Right cardiac atrium (tissue), 5 donors: ENCODE data around the gene ANKS1A. TPM values are rescaled to one million over a fixed set of nuclear protein-coding genes. Genes with fewer than 3 reads are reported as not detected.
"Not testable (repeated sequence)": the region's sequence is repeated elsewhere in the genome, so short reads cannot be mapped to it uniquely, and the experiment has no call there.

ENCODE experiments used
- ATAC-seq, 2 donors: fragments of 200-7000 bp; cut with Tn5 transposase; one replicate each; pipeline versions ENCODE4 v1.8.0 to v1.9.1; 2020; ENCODE audit warnings: moderate library complexity in 2 of 2, mild to moderate bottlenecking in 1 of 2
- DNase-seq, 3 donors: peaks; one replicate each; pipeline ENCODE4 v3.0.0-alpha.2; 2020
- H3K27ac ChIP-seq: one replicate; pipeline ENCODE4 v1.5.1; 2013; ENCODE audit warnings: mild to moderate bottlenecking, low read length, control low read depth, moderate library complexity
- H3K27me3 ChIP-seq: one replicate; pipeline ENCODE4 v1.6.1; 2013; ENCODE audit not compliant: control insufficient read depth, insufficient read depth
- H3K4me1 ChIP-seq: one replicate; pipeline ENCODE4 v1.6.1; 2013; ENCODE audit warnings: low read length; ENCODE audit not compliant: control insufficient read depth, insufficient read depth
- H3K4me3 ChIP-seq: one replicate; pipeline ENCODE4 v1.5.1; 2013; ENCODE audit warnings: low read length, control low read depth
- H3K9me3 ChIP-seq: one replicate; pipeline ENCODE4 v1.6.1; 2013; ENCODE audit warnings: low read length; ENCODE audit not compliant: control insufficient read depth
- WGBS: extraction: QIAGEN DNeasy Blood & Tissue Kit; methylation state at CpG from one replicate; pipeline ENCODE4 v1.1.7; 2013; 5-methylcytosine and 5-hydroxymethylcytosine counted together
- intact Hi-C, 4 donors: fragments of 100-400 bp; cut with DNase I; formaldehyde crosslinking; loops; one replicate each; pipeline versions ENCODE4 v1.11.0 to v1.14.0; 2022 to 2023
- polyA plus RNA-seq: library from polyadenylated mRNA; stranded (reverse); fragments of 200-250 nt; gene quantifications from one replicate; pipeline ENCODE4 v1.2.3, GENCODE V29; 2013
- total RNA-seq, 4 donors: library from RNA; stranded (reverse); fragmentation: NEBNext Ultra II Directional; extraction: Animal tissue kit (Norgen Biotek cat#: 25700); gene quantifications; one replicate each; pipeline ENCODE4 v1.2.1, GENCODE V29; 2021
- donor health status: healthy with polysubstance abuse.
- donor health status: DM: no; HTN: yes; CAD: no.
- donor health status: DM: no; HTN: no; CAD: no.
- donor health status: DM: no; HTN: yes; CAD: no; lungs with severe emphysema.
- donor health status: DM: yes; HTN: yes; CAD: no.

The ANKS1A gene
- total and polyA plus RNA-seq, 5 donors: 11.5 to 28.5 (median 27.1) TPM

DNA sequence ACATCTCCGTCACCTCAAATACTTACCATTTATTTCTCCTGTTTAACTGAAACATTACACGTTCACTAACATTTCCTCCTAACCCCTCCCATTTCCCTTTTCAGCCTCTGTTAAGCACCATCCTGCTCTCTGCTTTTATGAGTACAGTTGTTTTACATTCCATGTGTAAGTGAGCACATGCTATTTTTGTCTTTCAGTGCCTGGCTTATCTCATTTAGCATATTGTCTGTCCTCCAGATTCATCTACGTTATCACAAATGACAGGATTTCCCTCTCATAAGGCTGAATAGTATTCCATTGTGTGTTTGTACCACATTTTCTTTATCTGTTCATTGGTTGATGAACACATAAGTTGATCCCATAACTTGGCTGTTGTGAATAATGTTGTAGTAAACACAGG lies 23.9 kb upstream of the ANKS1A start:
- H3K27ac ChIP-seq: no peak overlapping the region
- 31% methylated on average over 3 of the region's 3 CpGs for WGBS
- DNase-seq (no peak), ATAC-seq (peak; percentile 82)
- no peaks in the 10 kb centered on the region for H3K27me3 ChIP-seq
- no peak overlapping the region for H3K4me3 ChIP-seq
- H3K9me3 ChIP-seq: no peaks in the 10 kb centered on the region
- no peaks in the 10 kb centered on the region for H3K4me1 ChIP-seq
- intact Hi-C loops: no loop called here

DNA sequence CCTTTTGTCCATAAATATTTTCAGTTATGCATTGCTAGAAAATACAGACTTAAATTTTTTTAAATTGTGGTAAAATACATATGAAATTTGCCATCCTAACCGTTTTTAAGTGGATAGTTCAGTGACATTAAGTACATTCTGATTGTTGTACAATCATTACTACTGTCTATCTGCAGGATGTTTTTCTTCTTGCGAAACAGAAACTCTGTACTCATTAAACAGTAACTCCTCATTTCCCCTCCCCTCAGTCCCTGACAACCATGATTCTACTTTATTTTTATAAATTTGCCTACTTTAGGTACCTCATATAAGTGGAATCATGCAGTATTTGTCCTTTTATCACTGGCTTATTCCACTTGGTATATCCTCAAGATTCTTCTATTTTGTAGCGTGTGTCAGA lies 22.5 kb upstream of the ANKS1A start:
- WGBS: 72% methylated on average over 3 of the region's 3 CpGs
- H3K9me3 ChIP-seq: no peaks in the 10 kb centered on the region
- no peak overlapping the region for H3K27ac ChIP-seq
- H3K4me3 ChIP-seq: no peak overlapping the region
- H3K4me1 ChIP-seq: no peaks in the 10 kb centered on the region
- intact Hi-C loops: no loop called here
- H3K27me3 ChIP-seq: no peaks in the 10 kb centered on the region
- no peak for ATAC-seq
- DNase-seq: no peak

DNA sequence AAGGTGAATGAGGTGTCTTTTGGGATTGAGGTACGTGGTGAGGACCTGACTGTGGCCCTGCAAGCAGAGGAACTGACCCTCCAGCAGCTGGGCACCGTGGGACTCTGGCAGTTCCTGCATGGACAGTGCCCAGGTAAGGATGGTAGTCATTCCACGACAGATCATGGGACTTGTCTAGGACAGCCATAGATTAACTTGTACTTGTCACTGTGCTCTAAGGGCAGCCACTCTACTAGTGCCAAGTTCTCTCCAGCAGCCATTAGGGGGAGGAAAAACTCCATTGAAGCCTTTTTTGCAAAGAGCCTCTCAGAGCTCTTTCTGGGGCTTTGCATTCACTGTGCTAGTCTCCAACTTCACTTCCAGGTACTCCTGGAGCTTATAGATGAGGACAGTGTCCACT lies 21.6 kb upstream of the ANKS1A start:
- Histone ChIP-seq H3K4me1 (no peaks in the 10 kb centered on the region), H3K27ac (peak overlapping the region; percentile 85), H3K27me3 (no peaks in the 10 kb centered on the region), H3K4me3 (no peak overlapping the region), H3K9me3 (no peaks in the 10 kb centered on the region)
- no peak for DNase-seq
- peak; percentile 22 to 51 for ATAC-seq
- 75% methylated on average over 3 of the region's 3 CpGs for WGBS
- intact Hi-C loops: no loop called here

DNA sequence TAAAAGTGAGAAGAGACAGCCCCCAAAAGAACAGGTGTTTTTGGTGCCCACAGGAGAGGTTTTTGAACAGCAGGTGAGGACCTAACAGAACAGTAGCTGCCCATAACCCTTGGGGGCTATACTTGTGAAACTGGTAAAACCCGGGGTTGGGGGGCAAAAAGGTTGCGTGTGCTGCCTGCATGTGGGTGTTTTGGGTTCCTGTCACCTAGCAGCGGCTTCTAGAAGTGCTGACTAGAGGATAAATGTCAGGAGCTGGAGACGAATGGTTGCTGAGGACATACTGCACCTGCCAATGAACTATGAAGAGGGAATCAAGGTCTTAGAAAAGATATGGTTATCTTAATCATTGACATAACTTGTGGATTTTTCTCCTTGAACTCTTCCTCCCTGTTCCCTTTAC lies 17.2 kb upstream of the ANKS1A start:
- intact Hi-C loops: no loop called here
- Histone ChIP-seq H3K27ac (no peak overlapping the region), H3K4me1 (no peaks in the 10 kb centered on the region), H3K27me3 (no peaks in the 10 kb centered on the region), H3K4me3 (no peak overlapping the region), H3K9me3 (no peaks in the 10 kb centered on the region)
- DNase-seq (no peak), ATAC-seq (no peak)
- WGBS: 89% methylated on average over 4 of the region's 4 CpGs

DNA sequence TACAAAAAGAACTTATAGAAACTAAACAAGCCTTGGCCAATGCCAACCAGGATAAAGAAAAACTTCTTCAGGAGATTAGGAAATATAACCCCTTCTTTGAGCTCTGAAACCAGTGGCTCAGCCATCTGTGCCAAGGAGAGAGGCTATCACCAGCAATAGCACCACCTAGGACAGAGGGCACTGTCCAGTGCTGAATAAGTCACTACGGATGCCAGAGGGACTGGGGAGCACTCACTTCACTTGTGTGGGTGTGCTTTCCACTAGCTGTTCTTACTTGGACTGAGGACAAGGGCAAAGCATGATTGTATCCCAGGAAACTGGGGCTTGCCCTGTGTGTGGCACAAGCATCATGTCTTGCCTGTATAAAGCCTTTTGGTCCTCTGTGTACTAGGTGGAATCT lies 16.7 kb upstream of the ANKS1A start:
- Histone ChIP-seq H3K27ac (no peak overlapping the region), H3K4me1 (no peaks in the 10 kb centered on the region), H3K4me3 (no peak overlapping the region), H3K9me3 (no peaks in the 10 kb centered on the region), H3K27me3 (no peaks in the 10 kb centered on the region)
- DNase-seq (no peak), ATAC-seq (no peak)
- intact Hi-C loops: no loop called here
- 55% methylated on average over 1 of the region's 1 CpG for WGBS

DNA sequence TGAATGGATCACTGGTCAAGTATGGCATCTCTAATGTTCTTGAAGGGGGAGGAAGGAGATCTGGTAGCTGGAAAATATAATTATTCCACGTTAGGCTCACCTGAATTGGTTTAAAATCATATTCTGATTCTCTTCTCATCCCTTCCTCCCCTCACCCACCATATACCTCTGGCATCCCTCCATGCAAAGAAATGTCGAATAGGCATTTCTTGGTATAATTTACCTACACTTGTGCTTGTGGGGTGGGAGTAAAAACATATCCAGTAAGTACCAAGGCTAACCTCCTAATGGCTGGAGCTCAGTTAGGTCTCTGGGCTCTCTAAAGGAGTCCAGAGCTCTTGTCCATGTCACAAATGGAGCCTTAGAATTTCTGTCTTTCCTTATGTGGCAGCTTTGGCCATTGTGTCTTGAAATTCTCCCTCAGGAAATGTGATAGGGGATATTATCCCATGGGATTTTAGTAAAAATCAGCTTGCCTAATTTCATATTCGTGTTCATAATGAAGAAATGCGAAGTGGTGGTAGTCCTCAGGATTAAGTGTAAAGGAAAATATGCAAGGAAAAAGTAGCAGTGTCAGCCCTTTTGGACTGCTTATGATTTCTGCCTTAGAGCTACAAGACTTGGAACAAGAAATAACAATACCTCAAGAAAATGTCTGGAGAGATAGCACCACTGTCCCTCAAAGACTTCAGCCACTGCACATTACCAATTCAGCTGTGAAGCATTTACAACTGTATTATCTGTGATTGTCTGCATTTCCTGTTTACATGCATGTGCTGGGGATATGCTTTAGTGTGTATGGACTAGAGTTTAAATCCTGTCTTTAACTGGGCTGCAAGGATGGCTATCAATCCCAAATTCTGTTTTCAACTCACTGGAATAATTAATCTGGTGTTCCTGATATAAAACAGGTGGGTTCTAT lies 13.5 kb upstream of the ANKS1A start:
- no peaks in the 10 kb centered on the region for H3K9me3 ChIP-seq
- 85% methylated on average over 4 of the region's 4 CpGs for WGBS
- intact Hi-C loops: no loop called here
- H3K4me3 ChIP-seq: no peak overlapping the region
- ATAC-seq: no peak
- no peak for DNase-seq
- no peak overlapping the region for H3K27ac ChIP-seq
- no peaks in the 10 kb centered on the region for H3K4me1 ChIP-seq
- H3K27me3 ChIP-seq: no peaks in the 10 kb centered on the region

DNA sequence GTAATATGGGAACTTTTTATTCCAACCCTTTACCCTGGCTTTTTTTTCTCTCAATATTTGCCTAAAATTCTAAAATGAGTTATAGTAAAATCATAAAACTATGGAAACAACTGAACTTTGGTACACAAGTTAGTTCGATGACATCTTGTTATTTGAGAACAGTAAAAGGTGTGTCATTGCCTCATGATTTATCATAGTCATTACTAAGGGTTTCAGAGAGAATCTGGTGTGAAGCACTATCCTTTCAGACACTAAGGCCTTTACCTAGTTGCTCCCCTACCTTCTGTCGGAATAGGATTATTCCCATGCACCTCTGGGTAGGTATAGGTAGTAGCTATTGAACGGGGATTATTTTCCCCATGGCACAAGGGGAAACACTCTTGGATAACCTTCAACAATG lies 12.6 kb upstream of the ANKS1A start:
- Histone ChIP-seq H3K27me3 (no peaks in the 10 kb centered on the region), H3K27ac (no peak overlapping the region), H3K9me3 (no peaks in the 10 kb centered on the region), H3K4me1 (no peaks in the 10 kb centered on the region), H3K4me3 (no peak overlapping the region)
- no peak for ATAC-seq
- DNase-seq: no peak
- intact Hi-C loops: no loop called here
- 93% methylated on average over 3 of the region's 3 CpGs for WGBS

DNA sequence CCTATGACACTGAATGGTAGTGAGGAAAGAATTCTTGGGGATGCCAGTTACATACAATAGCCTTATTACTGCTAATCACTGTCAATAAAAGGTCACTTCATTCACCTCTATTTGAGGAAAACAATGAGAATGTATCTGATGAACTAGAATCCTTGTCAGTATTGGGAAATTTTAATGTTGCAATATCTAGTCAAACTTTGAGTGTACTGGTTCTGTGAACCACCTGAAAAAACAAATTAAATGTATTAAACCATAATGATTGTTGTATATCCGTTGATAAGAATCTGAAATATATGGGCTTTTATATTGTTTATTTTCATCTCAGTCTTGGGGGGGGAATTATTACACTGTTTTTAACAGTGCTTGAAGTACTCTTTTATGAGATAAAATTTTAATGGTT lies 11.8 kb upstream of the ANKS1A start:
- DNase-seq (no peak), ATAC-seq (no peak)
- WGBS: 88% methylated on average over 1 of the region's 1 CpG
- intact Hi-C loops: no loop called here
- no peaks in the 10 kb centered on the region for H3K9me3 ChIP-seq
- H3K27ac ChIP-seq: no peak overlapping the region
- no peaks in the 10 kb centered on the region for H3K4me1 ChIP-seq
- no peak overlapping the region for H3K4me3 ChIP-seq
- no peaks in the 10 kb centered on the region for H3K27me3 ChIP-seq

DNA sequence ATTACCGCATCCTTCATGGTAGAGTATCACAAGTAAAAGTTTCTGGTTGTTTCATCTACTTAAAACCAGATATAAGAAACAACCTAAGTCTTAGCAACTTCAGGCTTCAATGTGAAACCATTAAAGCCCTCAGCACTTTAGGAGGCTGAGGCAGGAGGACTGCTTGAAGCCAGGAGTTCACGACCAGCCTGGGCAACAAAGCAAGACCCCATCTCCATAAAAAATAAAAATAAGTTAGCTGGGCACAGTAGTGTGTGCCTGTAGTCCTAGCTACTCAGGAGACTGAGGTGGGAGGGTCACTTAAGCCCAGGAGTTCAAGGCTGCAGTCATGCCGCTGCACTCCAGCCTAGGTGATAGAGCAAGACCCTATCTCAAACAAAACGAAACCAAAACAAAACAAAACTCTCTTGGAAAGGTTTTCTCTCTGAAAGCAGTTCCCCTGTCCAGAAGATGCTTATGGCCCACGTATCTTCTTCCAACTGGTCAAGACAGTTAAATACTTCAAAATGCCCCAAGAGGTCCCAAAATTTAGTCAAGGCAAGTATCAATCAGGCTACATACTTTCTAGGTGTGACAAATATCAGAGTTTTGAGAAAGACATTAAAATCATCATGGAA lies 11.1 kb upstream of the ANKS1A start:
- 90% methylated on average over 5 of the region's 5 CpGs for WGBS
- ATAC-seq (no peak), DNase-seq (no peak)
- Histone ChIP-seq H3K27ac (no peak overlapping the region), H3K4me3 (no peak overlapping the region), H3K27me3 (no peaks in the 10 kb centered on the region), H3K9me3 (no peaks in the 10 kb centered on the region), H3K4me1 (no peaks in the 10 kb centered on the region)
- intact Hi-C loops: no loop called here

DNA sequence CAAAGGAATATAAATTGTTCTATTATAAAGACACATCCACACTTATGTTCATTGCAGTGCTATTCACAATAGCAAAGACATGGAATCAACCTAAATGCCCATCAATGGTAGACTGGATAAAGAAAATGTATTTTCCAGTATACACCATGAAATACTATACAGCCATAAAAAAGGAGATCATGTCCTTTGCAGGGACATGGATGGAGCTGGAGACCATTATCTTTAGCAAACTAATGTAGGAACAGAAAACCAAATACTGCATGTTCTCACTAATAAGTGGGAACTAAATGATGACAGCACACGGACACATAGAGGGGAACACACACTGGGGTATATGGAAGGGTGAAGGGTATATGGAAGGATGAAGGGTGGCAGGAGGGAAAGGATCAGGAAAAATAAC lies 5.0 kb upstream of the ANKS1A start:
- H3K9me3 ChIP-seq, H3K27me3 ChIP-seq, intact Hi-C loops, H3K4me3 ChIP-seq, DNase-seq, ATAC-seq, H3K4me1 ChIP-seq, H3K27ac ChIP-seq: not testable (repeated sequence)
- WGBS: 98% methylated on average over 1 of the region's 1 CpG

DNA sequence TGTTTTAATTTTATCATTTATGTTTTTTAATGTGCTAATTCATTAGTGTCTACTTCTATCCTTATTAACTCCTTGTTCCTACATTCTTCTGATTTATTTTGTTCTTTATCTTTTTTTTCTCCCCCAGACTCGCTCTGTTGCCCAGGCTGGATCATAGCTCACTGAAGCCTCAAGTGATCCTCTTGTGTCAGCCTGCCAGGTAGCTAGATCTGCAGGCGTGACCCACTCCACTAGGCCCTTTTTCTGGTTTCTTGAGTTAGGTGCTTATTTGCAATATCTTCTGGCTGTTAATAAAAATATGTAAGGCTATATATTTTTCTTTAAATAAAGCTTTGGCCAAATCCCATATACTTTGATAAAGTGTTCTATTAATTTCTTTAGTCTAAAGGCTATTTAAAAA lies 4.1 kb upstream of the ANKS1A start:
- intact Hi-C loops: loop anchor here in 1 of 4 donors (5.0 kb wide), 1 partner anchor 72 kb away; no protein-coding TSS in a partner anchor
- Histone ChIP-seq H3K27ac (no peak overlapping the region), H3K4me3 (no peak overlapping the region), H3K4me1 (no peaks in the 10 kb centered on the region), H3K9me3 (no peaks in the 10 kb centered on the region), H3K27me3 (no peaks in the 10 kb centered on the region)
- DNase-seq: no peak
- ATAC-seq: no peak
- WGBS: 92% methylated on average over 2 of the region's 2 CpGs
